Parathyroid adenoma (tissue), 2 donors: ENCODE results near the gene PCBP2.

Source experiments
- H2AFZ ChIP-seq: fragments of 300-600 bp; sonication (generic); one replicate; pipeline ENCODE4 v1.7.0; 2017; ENCODE audit warnings: antibody characterized with exemption, mild to moderate bottlenecking
- H3K27ac ChIP-seq: fragments of 300-600 bp; sonication (generic); one replicate; pipeline ENCODE4 v1.7.0; 2017
- H3K27me3 ChIP-seq: fragments of 300-600 bp; sonication (generic); one replicate; pipeline ENCODE4 v1.7.0; 2017; ENCODE audit warnings: low read length; ENCODE audit not compliant: control insufficient read depth, insufficient read depth
- H3K36me3 ChIP-seq: fragments of 300-600 bp; sonication (generic); one replicate; pipeline ENCODE4 v1.7.0; 2017; ENCODE audit warnings: low read length; ENCODE audit not compliant: control insufficient read depth, insufficient read depth
- H3K4me1 ChIP-seq: fragments of 300-600 bp; sonication (generic); one replicate; pipeline ENCODE4 v1.7.0; 2017; ENCODE audit warnings: control low read depth
- H3K4me2 ChIP-seq: fragments of 300-600 bp; sonication (generic); one replicate; pipeline ENCODE4 v1.7.0; 2017; ENCODE audit warnings: low read length
- H3K4me3 ChIP-seq: fragments of 300-600 bp; sonication (generic); one replicate; pipeline ENCODE4 v1.7.0; 2017; ENCODE audit warnings: low read depth, low read length
- H3K79me2 ChIP-seq: fragments of 300-600 bp; sonication (generic); one replicate; pipeline ENCODE4 v1.7.0; 2017; ENCODE audit warnings: control low read depth
- H3K9ac ChIP-seq: fragments of 300-600 bp; sonication (generic); one replicate; pipeline ENCODE4 v1.7.0; 2017; ENCODE audit warnings: mild to moderate bottlenecking
- H3K9me3 ChIP-seq: fragments of 300-600 bp; sonication (generic); one replicate; pipeline ENCODE4 v1.7.0; 2017; ENCODE audit warnings: low read length; ENCODE audit not compliant: control insufficient read depth
- TF ChIP-seq, protein P1 (sequence below): fragments of 300-600 bp; sonication (generic); IDR thresholded peaks from one replicate; pipeline ENCODE4 v1.7.0; 2017; ENCODE audit warnings: antibody characterized with exemption, mild to moderate bottlenecking
- donor health status: primary hyperparathyroidism.

Gene PCBP2

DNA sequence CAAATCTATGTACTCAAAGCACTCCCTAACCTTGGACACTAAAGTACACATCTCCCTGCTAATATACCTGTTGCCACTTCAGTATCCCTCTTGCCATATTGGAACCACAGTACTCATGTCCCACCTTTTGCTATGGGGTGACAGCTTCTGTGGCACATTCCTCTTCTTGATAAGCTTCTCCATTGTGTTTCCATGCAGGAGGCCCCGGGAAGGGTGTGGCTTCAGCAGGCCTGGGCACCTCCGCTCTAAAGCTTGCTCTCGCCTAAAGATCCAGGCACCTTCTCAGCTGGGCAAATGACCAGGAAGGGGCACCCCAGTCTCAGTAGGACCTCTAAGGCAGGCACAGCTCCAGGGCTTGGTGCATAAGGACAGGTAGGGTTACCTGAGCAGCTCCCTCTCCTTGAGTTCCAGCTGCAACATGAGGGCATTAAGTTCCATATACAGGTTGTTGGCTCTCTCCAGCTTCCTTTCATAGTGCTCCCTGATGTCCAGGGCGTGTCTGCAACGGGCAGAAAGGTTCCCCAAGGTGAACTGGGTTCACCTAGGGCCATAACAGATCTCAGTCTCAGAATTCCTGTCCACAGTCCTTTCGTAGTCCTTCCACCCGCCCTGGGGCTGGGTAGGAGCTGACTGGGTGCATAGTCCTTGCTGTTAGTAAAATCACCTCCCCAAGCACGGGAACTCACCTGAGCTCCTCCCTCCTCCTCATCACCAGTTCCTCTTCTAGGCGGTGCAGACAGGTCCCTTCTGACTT is 31.5 kb downstream of the PCBP2 start:
- H3K27me3 ChIP-seq = no peaks in the 10 kb centered on the region
- H3K9ac ChIP-seq = no peak overlapping the region
- no peak overlapping the region for H3K4me3 ChIP-seq
- no peaks in the 10 kb centered on the region for H3K9me3 ChIP-seq
- H3K4me1 ChIP-seq = no peaks in the 10 kb centered on the region
- no peaks in the 10 kb centered on the region for H3K36me3 ChIP-seq
- H3K79me2 ChIP-seq = no peaks in the 10 kb centered on the region
- H3K4me2 ChIP-seq = no peak overlapping the region
- TF ChIP-seq, protein P1, sequence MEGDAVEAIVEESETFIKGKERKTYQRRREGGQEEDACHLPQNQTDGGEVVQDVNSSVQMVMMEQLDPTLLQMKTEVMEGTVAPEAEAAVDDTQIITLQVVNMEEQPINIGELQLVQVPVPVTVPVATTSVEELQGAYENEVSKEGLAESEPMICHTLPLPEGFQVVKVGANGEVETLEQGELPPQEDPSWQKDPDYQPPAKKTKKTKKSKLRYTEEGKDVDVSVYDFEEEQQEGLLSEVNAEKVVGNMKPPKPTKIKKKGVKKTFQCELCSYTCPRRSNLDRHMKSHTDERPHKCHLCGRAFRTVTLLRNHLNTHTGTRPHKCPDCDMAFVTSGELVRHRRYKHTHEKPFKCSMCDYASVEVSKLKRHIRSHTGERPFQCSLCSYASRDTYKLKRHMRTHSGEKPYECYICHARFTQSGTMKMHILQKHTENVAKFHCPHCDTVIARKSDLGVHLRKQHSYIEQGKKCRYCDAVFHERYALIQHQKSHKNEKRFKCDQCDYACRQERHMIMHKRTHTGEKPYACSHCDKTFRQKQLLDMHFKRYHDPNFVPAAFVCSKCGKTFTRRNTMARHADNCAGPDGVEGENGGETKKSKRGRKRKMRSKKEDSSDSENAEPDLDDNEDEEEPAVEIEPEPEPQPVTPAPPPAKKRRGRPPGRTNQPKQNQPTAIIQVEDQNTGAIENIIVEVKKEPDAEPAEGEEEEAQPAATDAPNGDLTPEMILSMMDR = no peak
- no peak overlapping the region for H3K27ac ChIP-seq
- H2AFZ ChIP-seq = no peak overlapping the region

DNA sequence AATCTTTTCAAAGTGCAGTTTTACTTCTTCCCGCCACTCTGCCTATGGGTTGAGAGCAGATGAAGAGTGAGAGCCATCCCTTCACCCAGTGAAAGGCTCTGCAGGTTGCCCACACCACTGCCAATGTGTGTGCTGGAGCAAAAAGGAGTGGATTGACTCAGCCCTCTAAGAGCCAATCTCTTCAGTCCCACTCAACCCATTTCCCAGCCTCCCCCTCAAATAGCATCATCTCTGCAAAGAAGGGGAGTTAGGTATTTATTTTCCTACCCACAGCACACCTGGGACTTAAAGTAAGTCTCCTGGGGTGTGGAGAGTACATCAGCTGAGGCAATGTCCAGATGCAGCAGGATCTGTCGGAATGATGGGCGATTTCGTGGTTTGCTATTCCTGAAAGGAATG is 32.1 kb downstream of the PCBP2 start:
- Histone ChIP-seq H3K4me1 (no peaks in the 10 kb centered on the region), H2AFZ (no peak overlapping the region), H3K27me3 (no peaks in the 10 kb centered on the region), H3K36me3 (no peaks in the 10 kb centered on the region), H3K9ac (no peak overlapping the region), H3K79me2 (no peaks in the 10 kb centered on the region), H3K9me3 (no peaks in the 10 kb centered on the region), H3K4me2 (no peak overlapping the region), H3K27ac (no peak overlapping the region), H3K4me3 (no peak overlapping the region)
- TF ChIP-seq, protein P1 = no peak

DNA sequence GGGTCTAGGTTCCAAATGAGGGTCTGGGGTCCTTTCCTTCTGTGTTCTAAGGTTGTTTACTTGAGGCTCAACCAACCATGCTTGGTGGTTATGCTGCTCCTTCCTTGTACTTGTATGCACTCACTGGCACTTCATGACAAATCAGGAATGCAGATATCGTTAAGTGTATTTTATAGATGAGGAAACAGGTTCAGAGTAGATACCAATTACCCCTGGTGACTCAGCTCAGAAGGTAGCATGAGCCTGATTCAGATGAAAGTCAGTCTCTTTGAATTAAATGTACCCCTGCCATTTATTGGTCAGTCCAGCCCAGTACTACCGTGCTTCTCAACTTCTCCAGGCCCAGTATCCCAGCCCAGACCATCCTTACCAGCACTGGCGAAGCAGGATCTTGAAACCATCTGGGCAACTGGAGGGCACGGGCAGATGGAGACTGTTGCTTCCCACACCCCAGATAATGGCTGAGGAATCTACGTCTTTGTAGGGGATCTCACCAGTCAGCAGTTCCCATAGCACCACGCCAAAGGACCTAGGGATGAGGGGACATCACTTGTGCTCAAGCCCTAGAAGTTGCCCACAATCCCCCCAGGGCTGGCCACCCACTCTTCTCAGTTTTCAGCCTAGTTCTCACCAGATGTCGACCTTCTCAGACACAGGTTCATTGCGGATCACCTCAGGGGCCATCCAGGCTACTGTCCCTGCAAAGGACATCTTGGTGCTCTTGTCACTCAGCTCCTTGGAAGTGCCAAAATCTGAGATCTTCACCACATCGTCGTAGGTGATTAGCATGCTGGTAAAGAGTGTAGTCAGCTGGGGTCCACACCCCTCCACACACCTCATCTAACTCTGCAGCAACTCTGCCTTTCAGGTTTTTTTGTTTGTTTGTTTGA is 33.0 kb downstream of the PCBP2 start:
- Histone ChIP-seq H3K4me1 (no peaks in the 10 kb centered on the region), H3K4me3 (no peak overlapping the region), H3K27ac (no peak overlapping the region), H2AFZ (no peak overlapping the region), H3K9me3 (no peaks in the 10 kb centered on the region), H3K27me3 (no peaks in the 10 kb centered on the region), H3K9ac (no peak overlapping the region), H3K79me2 (no peaks in the 10 kb centered on the region), H3K36me3 (no peaks in the 10 kb centered on the region), H3K4me2 (no peak overlapping the region)
- TF ChIP-seq, protein P1 = no peak

DNA sequence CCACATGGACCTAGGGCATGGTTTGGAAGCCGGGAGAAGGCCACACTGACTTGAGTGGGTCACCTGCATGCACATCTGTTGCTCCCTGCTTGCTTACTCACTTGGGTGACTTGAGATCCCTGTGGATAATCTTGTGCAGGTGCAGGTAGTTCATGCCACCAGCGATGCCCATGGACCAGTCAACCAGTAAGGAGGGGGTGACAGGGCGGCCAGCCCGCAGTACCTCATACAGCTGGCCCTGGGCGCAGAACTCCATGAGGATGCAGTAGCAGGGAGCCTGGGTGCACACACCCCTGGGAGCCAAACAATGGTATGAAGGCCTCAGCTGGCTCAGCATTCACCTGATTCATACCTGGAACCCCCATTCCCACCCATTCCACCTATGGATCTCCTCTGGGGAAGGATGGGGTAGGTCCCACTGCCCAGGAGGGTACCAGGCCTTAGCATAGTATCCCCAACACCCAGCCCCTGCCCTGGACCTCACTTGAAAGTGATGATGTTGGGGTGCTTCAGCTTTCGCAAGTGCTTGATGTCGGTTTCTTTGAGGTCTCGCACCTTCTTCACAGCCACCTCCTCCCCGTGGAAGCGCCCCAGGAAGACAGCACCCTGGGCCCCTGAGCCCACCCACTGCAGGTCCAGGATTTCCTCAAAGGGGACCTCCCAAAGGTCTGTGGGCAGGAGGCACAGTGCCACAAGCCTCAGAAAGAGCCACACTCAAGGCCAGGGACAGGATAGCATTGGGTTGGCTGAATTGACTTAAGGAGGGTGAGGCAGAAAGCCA is 34.2 kb downstream of the PCBP2 start:
- Histone ChIP-seq H3K36me3 (no peaks in the 10 kb centered on the region), H3K79me2 (no peaks in the 10 kb centered on the region), H3K9ac (no peak overlapping the region), H2AFZ (no peak overlapping the region), H3K27ac (no peak overlapping the region), H3K9me3 (no peaks in the 10 kb centered on the region), H3K4me1 (no peaks in the 10 kb centered on the region), H3K4me2 (no peak overlapping the region), H3K27me3 (no peaks in the 10 kb centered on the region), H3K4me3 (no peak overlapping the region)
- TF ChIP-seq, protein P1 = no peak
